Liver (tissue), 3 donors: ENCODE measurements around the gene CLEC18C.

Experiments used
- HNF4G ChIP-seq: IDR thresholded peaks from 2 replicates; pipeline ENCODE4 v1.6.1; 2016; ENCODE audit warnings: antibody characterized with exemption
- RAD21 ChIP-seq, 2 donors: IDR thresholded peaks; 2 replicates each; pipeline ENCODE4 v1.6.1; 2016; ENCODE audit warnings: antibody characterized with exemption in 2 of 2, mild to moderate bottlenecking in 2 of 2
- TAF1 ChIP-seq: conservative IDR thresholded peaks from 2 replicates; pipeline ENCODE4 v1.6.1; 2016; ENCODE audit warnings: antibody characterized with exemption, mild to moderate bottlenecking
- YY1 ChIP-seq: IDR thresholded peaks from 2 replicates; pipeline ENCODE4 v1.6.1; 2016; ENCODE audit warnings: antibody characterized with exemption, mild to moderate bottlenecking
- TF ChIP-seq, protein P1 (sequence below): fragments of 150-350 bp; IDR thresholded peaks from 2 replicates; pipeline ENCODE4 v1.5.1; 2017; ENCODE audit warnings: improper control_type of control experiment, low read depth, low read length; ENCODE audit not compliant: missing input control
- TF ChIP-seq, protein P2 (sequence below): IDR thresholded peaks from 2 replicates; pipeline ENCODE4 v1.6.1; 2016; ENCODE audit warnings: antibody characterized with exemption
- TF ChIP-seq, protein P3 (sequence below): IDR thresholded peaks from 2 replicates; pipeline ENCODE4 v1.6.1; 2016; ENCODE audit warnings: antibody characterized with exemption, mild to moderate bottlenecking
- TF ChIP-seq, protein P4 (sequence below): IDR thresholded peaks from 2 replicates; pipeline ENCODE4 v1.6.1; 2016; ENCODE audit warnings: antibody characterized with exemption
- TF ChIP-seq, protein P5 (sequence below): IDR thresholded peaks from 2 replicates; pipeline ENCODE4 v1.6.1; 2016; ENCODE audit warnings: antibody characterized with exemption
- donor health status: healthy.
- donor health status: healthy.

DNA sequence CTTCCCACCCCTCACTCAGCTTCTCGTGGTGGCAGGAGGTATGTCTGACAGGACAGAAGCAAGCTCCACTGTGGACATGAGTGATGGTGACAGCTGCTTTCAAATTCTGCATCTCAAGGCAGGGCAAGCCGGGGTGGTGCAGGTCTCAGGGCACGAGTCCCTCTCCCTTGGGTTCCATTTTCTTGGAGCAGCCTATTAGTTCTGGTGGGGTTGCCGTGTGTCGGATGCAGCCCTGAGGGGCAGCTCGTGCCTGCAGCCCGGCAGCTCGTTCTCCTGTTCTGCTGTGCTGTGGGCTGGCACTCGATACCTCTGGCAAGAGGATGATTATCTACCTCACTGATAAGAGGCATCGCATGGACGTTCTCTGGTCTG, 16.5 kb upstream of the CLEC18C start:
- TF ChIP-seq, protein P1, sequence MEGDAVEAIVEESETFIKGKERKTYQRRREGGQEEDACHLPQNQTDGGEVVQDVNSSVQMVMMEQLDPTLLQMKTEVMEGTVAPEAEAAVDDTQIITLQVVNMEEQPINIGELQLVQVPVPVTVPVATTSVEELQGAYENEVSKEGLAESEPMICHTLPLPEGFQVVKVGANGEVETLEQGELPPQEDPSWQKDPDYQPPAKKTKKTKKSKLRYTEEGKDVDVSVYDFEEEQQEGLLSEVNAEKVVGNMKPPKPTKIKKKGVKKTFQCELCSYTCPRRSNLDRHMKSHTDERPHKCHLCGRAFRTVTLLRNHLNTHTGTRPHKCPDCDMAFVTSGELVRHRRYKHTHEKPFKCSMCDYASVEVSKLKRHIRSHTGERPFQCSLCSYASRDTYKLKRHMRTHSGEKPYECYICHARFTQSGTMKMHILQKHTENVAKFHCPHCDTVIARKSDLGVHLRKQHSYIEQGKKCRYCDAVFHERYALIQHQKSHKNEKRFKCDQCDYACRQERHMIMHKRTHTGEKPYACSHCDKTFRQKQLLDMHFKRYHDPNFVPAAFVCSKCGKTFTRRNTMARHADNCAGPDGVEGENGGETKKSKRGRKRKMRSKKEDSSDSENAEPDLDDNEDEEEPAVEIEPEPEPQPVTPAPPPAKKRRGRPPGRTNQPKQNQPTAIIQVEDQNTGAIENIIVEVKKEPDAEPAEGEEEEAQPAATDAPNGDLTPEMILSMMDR: no peak
- TF ChIP-seq, protein P2, sequence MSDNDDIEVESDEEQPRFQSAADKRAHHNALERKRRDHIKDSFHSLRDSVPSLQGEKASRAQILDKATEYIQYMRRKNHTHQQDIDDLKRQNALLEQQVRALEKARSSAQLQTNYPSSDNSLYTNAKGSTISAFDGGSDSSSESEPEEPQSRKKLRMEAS: no peak
- TF ChIP-seq, protein P3, sequence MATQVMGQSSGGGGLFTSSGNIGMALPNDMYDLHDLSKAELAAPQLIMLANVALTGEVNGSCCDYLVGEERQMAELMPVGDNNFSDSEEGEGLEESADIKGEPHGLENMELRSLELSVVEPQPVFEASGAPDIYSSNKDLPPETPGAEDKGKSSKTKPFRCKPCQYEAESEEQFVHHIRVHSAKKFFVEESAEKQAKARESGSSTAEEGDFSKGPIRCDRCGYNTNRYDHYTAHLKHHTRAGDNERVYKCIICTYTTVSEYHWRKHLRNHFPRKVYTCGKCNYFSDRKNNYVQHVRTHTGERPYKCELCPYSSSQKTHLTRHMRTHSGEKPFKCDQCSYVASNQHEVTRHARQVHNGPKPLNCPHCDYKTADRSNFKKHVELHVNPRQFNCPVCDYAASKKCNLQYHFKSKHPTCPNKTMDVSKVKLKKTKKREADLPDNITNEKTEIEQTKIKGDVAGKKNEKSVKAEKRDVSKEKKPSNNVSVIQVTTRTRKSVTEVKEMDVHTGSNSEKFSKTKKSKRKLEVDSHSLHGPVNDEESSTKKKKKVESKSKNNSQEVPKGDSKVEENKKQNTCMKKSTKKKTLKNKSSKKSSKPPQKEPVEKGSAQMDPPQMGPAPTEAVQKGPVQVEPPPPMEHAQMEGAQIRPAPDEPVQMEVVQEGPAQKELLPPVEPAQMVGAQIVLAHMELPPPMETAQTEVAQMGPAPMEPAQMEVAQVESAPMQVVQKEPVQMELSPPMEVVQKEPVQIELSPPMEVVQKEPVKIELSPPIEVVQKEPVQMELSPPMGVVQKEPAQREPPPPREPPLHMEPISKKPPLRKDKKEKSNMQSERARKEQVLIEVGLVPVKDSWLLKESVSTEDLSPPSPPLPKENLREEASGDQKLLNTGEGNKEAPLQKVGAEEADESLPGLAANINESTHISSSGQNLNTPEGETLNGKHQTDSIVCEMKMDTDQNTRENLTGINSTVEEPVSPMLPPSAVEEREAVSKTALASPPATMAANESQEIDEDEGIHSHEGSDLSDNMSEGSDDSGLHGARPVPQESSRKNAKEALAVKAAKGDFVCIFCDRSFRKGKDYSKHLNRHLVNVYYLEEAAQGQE: no peak
- TF ChIP-seq TAF1: no peak
- TF ChIP-seq, protein P4, sequence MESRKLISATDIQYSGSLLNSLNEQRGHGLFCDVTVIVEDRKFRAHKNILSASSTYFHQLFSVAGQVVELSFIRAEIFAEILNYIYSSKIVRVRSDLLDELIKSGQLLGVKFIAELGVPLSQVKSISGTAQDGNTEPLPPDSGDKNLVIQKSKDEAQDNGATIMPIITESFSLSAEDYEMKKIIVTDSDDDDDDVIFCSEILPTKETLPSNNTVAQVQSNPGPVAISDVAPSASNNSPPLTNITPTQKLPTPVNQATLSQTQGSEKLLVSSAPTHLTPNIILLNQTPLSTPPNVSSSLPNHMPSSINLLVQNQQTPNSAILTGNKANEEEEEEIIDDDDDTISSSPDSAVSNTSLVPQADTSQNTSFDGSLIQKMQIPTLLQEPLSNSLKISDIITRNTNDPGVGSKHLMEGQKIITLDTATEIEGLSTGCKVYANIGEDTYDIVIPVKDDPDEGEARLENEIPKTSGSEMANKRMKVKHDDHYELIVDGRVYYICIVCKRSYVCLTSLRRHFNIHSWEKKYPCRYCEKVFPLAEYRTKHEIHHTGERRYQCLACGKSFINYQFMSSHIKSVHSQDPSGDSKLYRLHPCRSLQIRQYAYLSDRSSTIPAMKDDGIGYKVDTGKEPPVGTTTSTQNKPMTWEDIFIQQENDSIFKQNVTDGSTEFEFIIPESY: no peak
- TF ChIP-seq, protein P5, sequence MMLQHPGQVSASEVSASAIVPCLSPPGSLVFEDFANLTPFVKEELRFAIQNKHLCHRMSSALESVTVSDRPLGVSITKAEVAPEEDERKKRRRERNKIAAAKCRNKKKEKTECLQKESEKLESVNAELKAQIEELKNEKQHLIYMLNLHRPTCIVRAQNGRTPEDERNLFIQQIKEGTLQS: no peak
- TF ChIP-seq YY1: no peak
- TF ChIP-seq HNF4G: no peak
- no peak for TF ChIP-seq RAD21 (IDR thresholded peaks at IDR 0.05)
